HUES48 (cell line): ENCODE results near the gene PIEZO2.

Source experiments
- H3K27ac ChIP-seq: one replicate; pipeline ENCODE4 v1.7.0; 2013; ENCODE audit warnings: low read depth, low read length, inconsistent platforms
- H3K27me3 ChIP-seq: 2 replicates; pipeline ENCODE4 v1.6.1; 2013; ENCODE audit warnings: mild to moderate bottlenecking, low read length; ENCODE audit not compliant: control insufficient read depth, insufficient read depth
- H3K36me3 ChIP-seq: 2 replicates; pipeline ENCODE4 v1.6.1; 2013; ENCODE audit warnings: low read length; ENCODE audit not compliant: control insufficient read depth, insufficient read depth
- H3K4me1 ChIP-seq: 2 replicates; pipeline ENCODE4 v1.6.1; 2013; ENCODE audit warnings: mild to moderate bottlenecking, low read length; ENCODE audit not compliant: control insufficient read depth, insufficient read depth
- H3K4me3 ChIP-seq: 2 replicates; pipeline ENCODE4 v1.5.1; 2013; ENCODE audit warnings: mild to moderate bottlenecking, low read depth, low read length
- H3K9ac ChIP-seq: 2 replicates; pipeline ENCODE4 v1.6.1; 2013; ENCODE audit warnings: mild to moderate bottlenecking, low read depth, low read length, moderate library complexity
- H3K9me3 ChIP-seq: 2 replicates; pipeline ENCODE4 v1.6.1; 2013; ENCODE audit warnings: low read length; ENCODE audit not compliant: control insufficient read depth, insufficient read depth

Gene PIEZO2

DNA sequence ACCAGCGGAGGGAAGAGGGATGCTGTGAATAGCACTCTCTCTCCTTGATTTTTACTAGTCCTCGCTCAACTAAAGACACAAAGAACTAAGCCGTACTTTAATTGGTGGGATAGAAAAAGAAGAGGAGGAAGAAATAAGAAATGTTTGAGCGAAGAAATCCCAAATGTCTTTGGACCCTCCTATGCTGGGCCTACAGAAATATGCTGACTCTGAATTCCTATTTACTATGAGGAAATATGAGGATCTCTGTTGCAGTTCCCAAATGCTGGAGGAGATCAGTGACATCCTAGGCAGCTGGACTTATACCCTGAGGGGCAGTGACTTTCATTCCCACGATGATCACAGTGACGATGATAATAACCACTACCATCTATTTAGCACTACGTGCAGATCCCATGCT is 16.6 kb upstream of the PIEZO2 start:
- Histone ChIP-seq H3K4me3 (no peak overlapping the region), H3K27me3 (peaks cover 60% of the 10 kb centered on the region), H3K9me3 (no peaks in the 10 kb centered on the region), H3K4me1 (0 out of 2 replicates have a peak, but pooled peaks cover 6% of the 10 kb centered on the region), H3K36me3 (no peaks in the 10 kb centered on the region), H3K9ac (no peak overlapping the region), H3K27ac (no peak overlapping the region)

DNA sequence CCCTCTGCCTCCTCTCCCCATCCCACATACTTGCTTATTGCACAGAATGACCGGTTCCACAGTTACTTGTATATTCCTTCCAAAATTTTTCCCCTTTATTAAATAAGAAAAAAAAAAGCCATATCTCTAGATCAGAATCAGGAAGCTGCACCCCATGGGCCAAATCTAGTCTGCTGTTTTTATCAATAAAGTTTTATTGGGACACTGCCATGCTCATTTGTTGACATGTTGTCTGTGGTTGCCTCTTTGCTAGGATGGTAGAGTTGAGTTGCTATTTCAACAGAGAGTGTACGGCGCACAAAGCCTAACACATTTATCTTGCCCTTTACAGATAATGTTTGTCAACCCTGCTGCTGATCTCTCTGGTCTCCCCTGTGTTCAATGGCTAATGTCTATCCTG is 15.8 kb upstream of the PIEZO2 start:
- no peaks in the 10 kb centered on the region for H3K9me3 ChIP-seq
- H3K36me3 ChIP-seq, result no peaks in the 10 kb centered on the region
- H3K27ac ChIP-seq, result no peak overlapping the region
- H3K4me3 ChIP-seq, result no peak overlapping the region
- H3K9ac ChIP-seq, result no peak overlapping the region
- H3K4me1 ChIP-seq, result 0 out of 2 replicates have a peak, but pooled peaks cover 6% of the 10 kb centered on the region
- H3K27me3 ChIP-seq, result peaks cover 60% of the 10 kb centered on the region

GRCh38 chr18:11163665-11164064 is 14.3 kb upstream of the PIEZO2 start:
- no peak overlapping the region for H3K27ac ChIP-seq
- H3K9me3 ChIP-seq, result no peaks in the 10 kb centered on the region
- H3K9ac ChIP-seq, result no peak overlapping the region
- no peaks in the 10 kb centered on the region for H3K36me3 ChIP-seq
- H3K27me3 ChIP-seq, result peaks cover 64% of the 10 kb centered on the region
- no peak overlapping the region for H3K4me3 ChIP-seq
- H3K4me1 ChIP-seq, result 0 out of 2 replicates have a peak, but pooled peaks cover 6% of the 10 kb centered on the region

DNA sequence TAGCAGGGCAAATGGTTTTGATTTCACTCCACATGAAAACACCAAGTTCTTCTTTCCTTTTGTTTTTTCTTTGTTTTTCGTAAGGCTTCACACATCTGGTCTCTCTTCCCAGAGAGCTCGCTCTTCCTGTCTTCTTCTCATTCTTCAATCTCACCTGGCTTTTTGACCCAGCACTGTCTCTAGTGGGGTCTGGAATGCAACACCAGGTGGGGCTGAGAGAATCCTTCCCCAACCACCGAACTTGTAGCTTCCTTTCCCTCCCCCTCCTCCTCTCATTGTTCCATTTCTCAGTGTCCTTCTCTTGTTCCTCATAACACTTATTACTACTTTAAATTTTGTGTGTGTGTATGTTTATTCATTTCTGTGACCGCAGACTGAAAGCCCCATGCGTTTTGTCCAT is 13.5 kb upstream of the PIEZO2 start:
- H3K4me1 ChIP-seq, result 0 out of 2 replicates have a peak, but pooled peaks cover 6% of the 10 kb centered on the region
- no peaks in the 10 kb centered on the region for H3K36me3 ChIP-seq
- H3K4me3 ChIP-seq, result no peak overlapping the region
- no peaks in the 10 kb centered on the region for H3K9me3 ChIP-seq
- no peak overlapping the region for H3K9ac ChIP-seq
- H3K27me3 ChIP-seq, result peaks cover 61% of the 10 kb centered on the region
- H3K27ac ChIP-seq, result no peak overlapping the region

DNA sequence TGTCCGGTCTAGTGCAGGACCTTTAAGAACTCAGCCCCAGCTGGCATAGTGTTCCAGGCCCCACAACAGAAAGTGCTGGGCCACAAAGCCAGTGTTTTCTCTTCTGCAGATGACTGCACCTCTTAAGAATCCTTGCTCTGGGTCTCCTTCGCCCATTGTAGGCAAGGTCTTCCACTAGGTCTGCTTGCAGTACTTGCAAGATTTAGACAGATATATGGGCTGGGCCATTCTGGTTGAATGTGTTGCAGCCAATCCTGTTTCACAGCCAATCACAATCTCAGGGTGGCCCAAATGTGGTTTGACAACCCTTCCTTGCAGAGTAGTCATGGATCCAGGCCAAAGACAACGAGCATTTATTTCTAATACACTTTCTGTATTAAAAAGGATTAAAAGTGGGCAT is 13.1 kb upstream of the PIEZO2 start:
- Histone ChIP-seq H3K4me3 (no peak overlapping the region), H3K9me3 (no peaks in the 10 kb centered on the region), H3K27ac (no peak overlapping the region), H3K9ac (no peak overlapping the region), H3K27me3 (peaks cover 59% of the 10 kb centered on the region), H3K36me3 (no peaks in the 10 kb centered on the region), H3K4me1 (0 out of 2 replicates have a peak, but pooled peaks cover 6% of the 10 kb centered on the region)

DNA sequence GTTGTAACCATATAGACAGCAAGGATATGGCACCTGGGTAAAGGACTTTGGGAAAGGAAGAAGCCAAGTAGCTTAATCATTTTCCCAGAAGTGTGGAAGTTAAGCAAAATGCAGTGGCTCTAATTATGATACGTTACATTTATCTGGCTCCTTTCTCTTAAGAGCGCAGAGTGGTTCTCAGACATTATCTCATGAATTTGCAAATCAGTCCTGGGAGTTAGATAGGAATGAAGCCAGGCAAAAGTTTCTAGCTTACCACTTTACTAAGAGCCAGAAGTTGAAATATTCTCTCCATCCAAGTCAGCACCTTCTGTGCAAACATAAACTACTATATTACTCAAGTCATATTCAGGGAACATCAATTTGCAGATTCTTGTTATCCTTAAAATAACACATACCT is 10.9 kb upstream of the PIEZO2 start:
- H3K36me3 ChIP-seq, result no peaks in the 10 kb centered on the region
- H3K27ac ChIP-seq, result no peak overlapping the region
- H3K9ac ChIP-seq, result no peak overlapping the region
- H3K9me3 ChIP-seq, result no peaks in the 10 kb centered on the region
- 0 out of 2 replicates have a peak, but pooled peaks cover 6% of the 10 kb centered on the region for H3K4me1 ChIP-seq
- H3K4me3 ChIP-seq, result no peak overlapping the region
- H3K27me3 ChIP-seq, result peaks cover 45% of the 10 kb centered on the region

DNA sequence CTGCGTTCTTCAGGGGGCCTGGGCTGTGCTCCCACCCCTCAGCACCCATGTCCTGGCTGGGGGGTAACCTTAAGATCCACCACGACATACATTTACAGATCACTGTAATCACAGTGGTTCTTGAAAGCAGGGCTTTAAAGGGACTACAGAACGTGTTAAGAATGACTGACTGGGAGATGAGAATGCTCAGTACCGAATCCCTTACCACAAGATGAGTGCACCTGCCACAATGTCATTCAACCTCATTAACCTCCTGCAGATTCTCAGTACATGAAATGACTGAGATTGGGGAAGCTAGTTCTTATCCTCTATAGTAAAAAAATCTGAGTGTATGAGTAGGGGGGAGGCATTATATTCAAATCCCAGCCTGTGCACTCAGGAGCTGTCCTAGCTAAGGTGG is 10.5 kb upstream of the PIEZO2 start:
- no peak overlapping the region for H3K4me3 ChIP-seq
- no peaks in the 10 kb centered on the region for H3K36me3 ChIP-seq
- no peaks in the 10 kb centered on the region for H3K9me3 ChIP-seq
- no peak overlapping the region for H3K9ac ChIP-seq
- H3K27ac ChIP-seq, result no peak overlapping the region
- H3K27me3 ChIP-seq, result peaks cover 41% of the 10 kb centered on the region
- H3K4me1 ChIP-seq, result 0 out of 2 replicates have a peak, but pooled peaks cover 6% of the 10 kb centered on the region

- Histone ChIP-seq H3K4me3 (no peak overlapping the region), H3K9ac (no peak overlapping the region), H3K36me3 (no peaks in the 10 kb centered on the region), H3K27me3 (peaks cover 14% of the 10 kb centered on the region; the same call in 1 of the 2 replicates), H3K9me3 (no peaks in the 10 kb centered on the region), H3K4me1 (no peaks in the 10 kb centered on the region), H3K27ac (no peak overlapping the region)
These were observed 7.6 kb upstream of the PIEZO2 start for GRCh38 chr18:11156978-11157377.

DNA sequence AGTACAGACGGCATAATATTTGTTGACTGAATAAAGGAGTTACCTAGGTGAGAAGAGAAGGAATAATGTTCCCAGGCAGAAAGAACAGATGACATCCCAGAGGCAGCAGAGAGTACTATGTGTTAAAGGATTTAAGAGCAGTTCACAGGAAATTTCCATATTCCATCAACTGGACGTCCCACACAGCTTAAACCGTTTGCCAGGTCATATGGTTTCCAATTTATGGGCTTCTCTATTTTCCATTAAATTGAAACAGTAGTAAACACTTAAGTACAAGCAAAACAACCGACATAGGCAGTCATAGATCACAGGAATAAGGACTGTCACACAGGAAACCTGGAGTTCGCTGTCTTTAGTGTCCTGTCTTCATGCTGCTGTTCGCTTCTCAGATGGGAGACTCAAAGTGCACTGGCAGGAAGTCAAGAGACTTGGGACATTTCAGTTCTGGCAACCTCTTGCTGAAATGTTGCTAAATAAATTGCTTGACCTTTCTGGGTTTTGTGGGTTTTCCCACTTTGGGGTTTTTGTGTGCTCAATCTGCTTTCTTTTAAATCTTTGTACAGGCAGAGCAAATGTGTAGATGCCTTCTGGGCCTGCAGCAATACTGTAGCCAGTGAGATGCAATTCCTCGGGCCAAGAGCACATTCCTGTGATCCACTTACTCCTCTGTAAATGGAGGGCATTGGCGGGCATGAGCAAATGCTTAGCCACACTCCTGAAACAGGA is 5.8 kb upstream of the PIEZO2 start:
- Histone ChIP-seq H3K9me3 (no peaks in the 10 kb centered on the region), H3K27me3 (peaks cover 24% of the 10 kb centered on the region), H3K4me3 (no peak overlapping the region), H3K9ac (no peak overlapping the region), H3K27ac (no peak overlapping the region), H3K4me1 (peaks cover 13% of the 10 kb centered on the region), H3K36me3 (no peaks in the 10 kb centered on the region)

GRCh38 chr18:11154368-11154989 is 5.1 kb upstream of the PIEZO2 start:
- Histone ChIP-seq H3K9ac (no peak overlapping the region), H3K4me3 (no peak overlapping the region), H3K36me3 (no peaks in the 10 kb centered on the region), H3K9me3 (no peaks in the 10 kb centered on the region), H3K27me3 (peaks cover 27% of the 10 kb centered on the region), H3K27ac (no peak overlapping the region), H3K4me1 (peaks cover 19% of the 10 kb centered on the region)

GRCh38 chr18:11153097-11153496 is 3.7 kb upstream of the PIEZO2 start:
- peaks cover 40% of the 10 kb centered on the region for H3K27me3 ChIP-seq
- no peak overlapping the region for H3K4me3 ChIP-seq
- H3K4me1 ChIP-seq, result peaks cover 19% of the 10 kb centered on the region
- H3K36me3 ChIP-seq, result no peaks in the 10 kb centered on the region
- H3K9me3 ChIP-seq, result no peaks in the 10 kb centered on the region
- H3K9ac ChIP-seq, result no peak overlapping the region
- H3K27ac ChIP-seq, result no peak overlapping the region
